K562 (cell line): Measurements from ENCODE around the gene TXK. TPM values are rescaled to one million over a fixed set of nuclear protein-coding genes. Genes with fewer than 3 reads are reported as not detected.
A peak's percentile ranks its signal among the peaks of the same experiment; 100 is the strongest.

Experiments used
- CBFA2T2 ChIP-seq: fragments of 450-650 bp; conservative IDR thresholded peaks from 2 replicates; pipeline ENCODE4 v1.6.1; 2017; ENCODE audit warnings: mild to moderate bottlenecking
- CBFB ChIP-seq: sonication (generic); formaldehyde crosslinking; IDR thresholded peaks from 2 replicates; pipeline ENCODE4 v1.4.0; 2020; ENCODE audit warnings: mild to moderate bottlenecking, missing genetic modification reagents
- CCNT2 ChIP-seq: IDR thresholded peaks from 2 replicates; pipeline ENCODE4 v1.6.1; 2011; ENCODE audit warnings: borderline replicate concordance, low read depth, mild to moderate bottlenecking, moderate library complexity, mixed read lengths, low read length; ENCODE audit not compliant: insufficient read length; ENCODE audit errors: extremely low read depth
- CREB1 ChIP-seq, 2 experiments: sonication (generic) in 1 of 2; formaldehyde crosslinking in 1 of 2; IDR thresholded peaks; 2 replicates each; pipeline versions ENCODE4 v1.6.1 to v1.8.0; 2012 to 2022; ENCODE audit warnings: inconsistent platforms in 1 of 2, mild to moderate bottlenecking in 1 of 2, missing genetic modification reagents in 1 of 2, moderate library complexity in 1 of 2
- L3MBTL2 ChIP-seq: fragments of 450-650 bp; IDR thresholded peaks from 2 replicates; pipeline ENCODE4 v1.6.1; 2016; ENCODE audit warnings: mild to moderate bottlenecking, moderate library complexity
- MBD2 ChIP-seq: sonication (generic); IDR thresholded peaks from 2 replicates; pipeline ENCODE4 v1.6.1; 2016; ENCODE audit warnings: low read depth, borderline replicate concordance
- MTA2 ChIP-seq: fragments of 450-650 bp; IDR thresholded peaks from 2 replicates; pipeline ENCODE4 v1.6.1; 2016; ENCODE audit warnings: low read depth
- MXI1 ChIP-seq: IDR thresholded peaks from 2 replicates; pipeline ENCODE4 v1.6.1; 2011; ENCODE audit warnings: low read depth, mild to moderate bottlenecking, improper control_type of control experiment, low read length
- NFATC3 ChIP-seq: fragments of 450-650 bp; IDR thresholded peaks from 2 replicates; pipeline ENCODE4 v1.6.1; 2017; ENCODE audit warnings: mild to moderate bottlenecking
- NFIC ChIP-seq: fragments of 450-650 bp; IDR thresholded peaks from 2 replicates; pipeline ENCODE4 v1.6.1; 2017; ENCODE audit warnings: mild to moderate bottlenecking, inconsistent platforms
- SMAD4 ChIP-seq: fragments of 250-450 bp; sonication (Bioruptor Pico); conservative IDR thresholded peaks from 2 replicates; pipeline ENCODE4 v1.8.0; 2021; ENCODE audit warnings: inconsistent platforms, mild to moderate bottlenecking, moderate library complexity
- STAG1 ChIP-seq: sonication (generic); formaldehyde crosslinking; IDR thresholded peaks from 2 replicates; pipeline ENCODE4 v1.5.0; 2020; ENCODE audit warnings: missing genetic modification reagents, borderline replicate concordance
- SUPT5H ChIP-seq: fragments of 450-650 bp; IDR thresholded peaks from 2 replicates; pipeline ENCODE4 v1.6.1; 2016
- TCF3 ChIP-seq: sonication (generic); formaldehyde crosslinking; IDR thresholded peaks from 2 replicates; pipeline ENCODE4 v1.4.0; 2020; ENCODE audit warnings: mild to moderate bottlenecking, missing genetic modification reagents
- TCF7L2 ChIP-seq: fragments of 150-350 bp; IDR thresholded peaks from 2 replicates; pipeline ENCODE4 v1.6.1; 2016; ENCODE audit warnings: low read depth, mild to moderate bottlenecking, low read length, moderate library complexity
- TOE1 ChIP-seq, 2 experiments: fragments of 450-650 bp in 1 of 2; sonication (generic) in 1 of 2; formaldehyde crosslinking in 1 of 2; IDR thresholded peaks; 2 replicates each; pipeline versions ENCODE4 v1.7.1 to v1.8.0; 2016 to 2022; ENCODE audit warnings: borderline replicate concordance in 2 of 2, mild to moderate bottlenecking in 2 of 2, antibody characterized with exemption in 1 of 2, inconsistent platforms in 1 of 2, low read depth in 1 of 2, missing genetic modification reagents in 1 of 2, moderate library complexity in 1 of 2
- TRIM24 ChIP-seq, 2 experiments: fragments of 450-650 bp; IDR thresholded peaks; 2 replicates each; pipeline ENCODE4 v1.6.1; 2016
- ZNF785 ChIP-seq: fragments of 250-450 bp; sonication (Bioruptor Pico); IDR thresholded peaks from 2 replicates; pipeline ENCODE4 v1.4.0; 2020; ENCODE audit warnings: mild to moderate bottlenecking
- polyA plus RNA-seq, 8 experiments: library from polyadenylated mRNA; depleted of rRNA in 4 of 8; stranded (reverse) in 5 of 8; unstranded in 3 of 8; fragments of >200 nt; fragmentation: Nextera tagmentation in 2 of 8; fragmentation: Illumina TruSeq in 1 of 8; extraction: Ambion mirVana in 2 of 8; extraction: Trizol in 1 of 8; gene quantifications; 2 replicates each; pipeline versions ENCODE4 v1.2.1 to v1.2.3, GENCODE V29; 2011 to 2014; ENCODE audit warnings: inconsistent platforms in 1 of 8, missing spikeins in 1 of 8
- total RNA-seq, 7 experiments: library from RNA; depleted of rRNA in 6 of 7; stranded (reverse); fragments of >200 nt in 6 of 7; fragmentation: Illumina TruSeq in 2 of 7; extraction: Trizol in 2 of 7; gene quantifications; 2 replicates each; pipeline versions ENCODE4 v1.2.1 to v1.2.3, GENCODE V29; 2011 to 2021; ENCODE audit warnings: low replicate concordance in 1 of 7
- TF ChIP-seq, protein P1 (sequence below): IDR thresholded peaks from 2 replicates; pipeline ENCODE4 v1.6.1; 2014; ENCODE audit warnings: antibody characterized with exemption
- TF ChIP-seq, protein P2 (sequence below): fragments of 200-800 bp; sonication (Bioruptor generic); IDR thresholded peaks from 2 replicates; pipeline ENCODE4 v1.6.1; 2016; ENCODE audit warnings: missing genetic modification characterization, missing compliant biosample characterization
- TF ChIP-seq, protein P3 (sequence below): fragments of 250-450 bp; sonication (Bioruptor Pico); IDR thresholded peaks from 2 replicates; pipeline ENCODE4 v1.8.0; 2021; ENCODE audit warnings: moderate library complexity, mild to moderate bottlenecking, inconsistent platforms

TXK gene
- total and polyA plus RNA-seq, 9 of the 15 experiments (the other 6 are each of a cell fraction or from before 2014, with no cell fraction given), result 0.24 to 1.1 (median 0.45) TPM; not detected in 1

DNA sequence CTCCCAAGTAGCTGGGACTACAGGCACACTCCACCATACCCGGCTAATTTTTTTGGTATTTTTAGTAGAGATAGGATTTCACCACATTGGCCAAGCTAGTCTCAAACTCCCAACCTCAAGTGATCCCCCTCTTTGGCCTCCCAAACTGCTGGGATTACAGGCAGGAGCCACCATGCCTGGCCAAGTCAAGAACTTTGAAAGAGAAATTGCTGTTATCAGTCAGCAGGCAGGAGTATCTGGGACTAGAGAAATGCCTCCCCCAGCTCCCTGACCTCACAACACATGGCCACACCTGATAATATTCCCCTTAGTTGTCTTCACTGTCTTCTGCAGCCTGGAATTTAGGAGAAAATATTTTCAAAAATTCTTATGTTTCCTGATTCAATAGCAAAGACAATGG, 7.4 kb downstream of the TXK start (continued):
- peak; percentile 77 to 89 for TF ChIP-seq TRIM24 (IDR thresholded peaks at IDR 0.05)
- TF ChIP-seq MXI1, result peak; percentile 61; the same call in 1 of the 2 replicates
- TF ChIP-seq TCF3 (CRISPR knock-in tag), result peak; percentile 96
- no peak for TF ChIP-seq TCF7L2
- peak; percentile 81 for TF ChIP-seq NFIC
- TF ChIP-seq NFATC3, result no peak
- TF ChIP-seq CCNT2, result peak; percentile 90
- peak; percentile 23; the same call in 1 of the 2 replicates for TF ChIP-seq CREB1 (IDR thresholded peaks at IDR 0.05)
- no peak for TF ChIP-seq CREB1 (CRISPR knock-in tag; IDR thresholded peaks at IDR 0.05)
- TF ChIP-seq ZNF785 (CRISPR knock-in tag), result no peak
- no peak for TF ChIP-seq CBFB (CRISPR knock-in tag)
- no peak for TF ChIP-seq STAG1
- TF ChIP-seq, protein P1, sequence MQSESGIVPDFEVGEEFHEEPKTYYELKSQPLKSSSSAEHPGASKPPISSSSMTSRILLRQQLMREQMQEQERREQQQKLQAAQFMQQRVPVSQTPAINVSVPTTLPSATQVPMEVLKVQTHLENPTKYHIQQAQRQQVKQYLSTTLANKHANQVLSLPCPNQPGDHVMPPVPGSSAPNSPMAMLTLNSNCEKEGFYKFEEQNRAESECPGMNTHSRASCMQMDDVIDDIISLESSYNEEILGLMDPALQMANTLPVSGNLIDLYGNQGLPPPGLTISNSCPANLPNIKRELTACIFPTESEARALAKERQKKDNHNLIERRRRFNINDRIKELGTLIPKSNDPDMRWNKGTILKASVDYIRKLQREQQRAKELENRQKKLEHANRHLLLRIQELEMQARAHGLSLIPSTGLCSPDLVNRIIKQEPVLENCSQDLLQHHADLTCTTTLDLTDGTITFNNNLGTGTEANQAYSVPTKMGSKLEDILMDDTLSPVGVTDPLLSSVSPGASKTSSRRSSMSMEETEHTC, result no peak
- 0 out of 2 replicates have a peak, but pooled peaks have one; percentile 50 for TF ChIP-seq MBD2
- TF ChIP-seq, protein P2, sequence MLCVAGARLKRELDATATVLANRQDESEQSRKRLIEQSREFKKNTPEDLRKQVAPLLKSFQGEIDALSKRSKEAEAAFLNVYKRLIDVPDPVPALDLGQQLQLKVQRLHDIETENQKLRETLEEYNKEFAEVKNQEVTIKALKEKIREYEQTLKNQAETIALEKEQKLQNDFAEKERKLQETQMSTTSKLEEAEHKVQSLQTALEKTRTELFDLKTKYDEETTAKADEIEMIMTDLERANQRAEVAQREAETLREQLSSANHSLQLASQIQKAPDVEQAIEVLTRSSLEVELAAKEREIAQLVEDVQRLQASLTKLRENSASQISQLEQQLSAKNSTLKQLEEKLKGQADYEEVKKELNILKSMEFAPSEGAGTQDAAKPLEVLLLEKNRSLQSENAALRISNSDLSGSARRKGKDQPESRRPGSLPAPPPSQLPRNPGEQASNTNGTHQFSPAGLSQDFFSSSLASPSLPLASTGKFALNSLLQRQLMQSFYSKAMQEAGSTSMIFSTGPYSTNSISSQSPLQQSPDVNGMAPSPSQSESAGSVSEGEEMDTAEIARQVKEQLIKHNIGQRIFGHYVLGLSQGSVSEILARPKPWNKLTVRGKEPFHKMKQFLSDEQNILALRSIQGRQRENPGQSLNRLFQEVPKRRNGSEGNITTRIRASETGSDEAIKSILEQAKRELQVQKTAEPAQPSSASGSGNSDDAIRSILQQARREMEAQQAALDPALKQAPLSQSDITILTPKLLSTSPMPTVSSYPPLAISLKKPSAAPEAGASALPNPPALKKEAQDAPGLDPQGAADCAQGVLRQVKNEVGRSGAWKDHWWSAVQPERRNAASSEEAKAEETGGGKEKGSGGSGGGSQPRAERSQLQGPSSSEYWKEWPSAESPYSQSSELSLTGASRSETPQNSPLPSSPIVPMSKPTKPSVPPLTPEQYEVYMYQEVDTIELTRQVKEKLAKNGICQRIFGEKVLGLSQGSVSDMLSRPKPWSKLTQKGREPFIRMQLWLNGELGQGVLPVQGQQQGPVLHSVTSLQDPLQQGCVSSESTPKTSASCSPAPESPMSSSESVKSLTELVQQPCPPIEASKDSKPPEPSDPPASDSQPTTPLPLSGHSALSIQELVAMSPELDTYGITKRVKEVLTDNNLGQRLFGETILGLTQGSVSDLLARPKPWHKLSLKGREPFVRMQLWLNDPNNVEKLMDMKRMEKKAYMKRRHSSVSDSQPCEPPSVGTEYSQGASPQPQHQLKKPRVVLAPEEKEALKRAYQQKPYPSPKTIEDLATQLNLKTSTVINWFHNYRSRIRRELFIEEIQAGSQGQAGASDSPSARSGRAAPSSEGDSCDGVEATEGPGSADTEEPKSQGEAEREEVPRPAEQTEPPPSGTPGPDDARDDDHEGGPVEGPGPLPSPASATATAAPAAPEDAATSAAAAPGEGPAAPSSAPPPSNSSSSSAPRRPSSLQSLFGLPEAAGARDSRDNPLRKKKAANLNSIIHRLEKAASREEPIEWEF (CRISPR knock-in tag), result 0 out of 2 replicates have a peak, but pooled peaks have one; percentile 46
- no peak for TF ChIP-seq TOE1 (IDR thresholded peaks at IDR 0.05; ENCODE audit: borderline replicate concordance)
- no peak for TF ChIP-seq TOE1 (CRISPR knock-in tag; IDR thresholded peaks at IDR 0.05; ENCODE audit: borderline replicate concordance, low read depth)
- TF ChIP-seq CBFA2T2, result peak; percentile 94
- TF ChIP-seq SUPT5H, result no peak
- TF ChIP-seq SMAD4 (CRISPR knock-in tag), result peak; percentile 60
- peak; percentile 93 for TF ChIP-seq MTA2
- peak; percentile 56; the same call in 1 of the 2 replicates for TF ChIP-seq L3MBTL2
- TF ChIP-seq, protein P3, sequence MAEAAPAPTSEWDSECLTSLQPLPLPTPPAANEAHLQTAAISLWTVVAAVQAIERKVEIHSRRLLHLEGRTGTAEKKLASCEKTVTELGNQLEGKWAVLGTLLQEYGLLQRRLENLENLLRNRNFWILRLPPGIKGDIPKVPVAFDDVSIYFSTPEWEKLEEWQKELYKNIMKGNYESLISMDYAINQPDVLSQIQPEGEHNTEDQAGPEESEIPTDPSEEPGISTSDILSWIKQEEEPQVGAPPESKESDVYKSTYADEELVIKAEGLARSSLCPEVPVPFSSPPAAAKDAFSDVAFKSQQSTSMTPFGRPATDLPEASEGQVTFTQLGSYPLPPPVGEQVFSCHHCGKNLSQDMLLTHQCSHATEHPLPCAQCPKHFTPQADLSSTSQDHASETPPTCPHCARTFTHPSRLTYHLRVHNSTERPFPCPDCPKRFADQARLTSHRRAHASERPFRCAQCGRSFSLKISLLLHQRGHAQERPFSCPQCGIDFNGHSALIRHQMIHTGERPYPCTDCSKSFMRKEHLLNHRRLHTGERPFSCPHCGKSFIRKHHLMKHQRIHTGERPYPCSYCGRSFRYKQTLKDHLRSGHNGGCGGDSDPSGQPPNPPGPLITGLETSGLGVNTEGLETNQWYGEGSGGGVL, result no peak
